Urinary bladder (tissue), 4 donors: ENCODE data around the gene ACE. TPM values are rescaled to one million over a fixed set of nuclear protein-coding genes. Genes with fewer than 3 reads are reported as not detected.

Experiments
- DNase-seq: peaks from one replicate; pipeline ENCODE4 v3.0.0-alpha.2; 2015; ENCODE audit errors: extremely low spot score
- H3K27ac ChIP-seq: one replicate; pipeline ENCODE4 v1.5.1; 2013; ENCODE audit warnings: low read depth, mild to moderate bottlenecking, moderate library complexity
- H3K36me3 ChIP-seq: one replicate; pipeline ENCODE4 v1.6.1; 2013; ENCODE audit warnings: mild to moderate bottlenecking, moderate library complexity; ENCODE audit not compliant: insufficient read depth
- H3K4me1 ChIP-seq: one replicate; pipeline ENCODE4 v1.6.1; 2013; ENCODE audit warnings: mild to moderate bottlenecking, moderate library complexity; ENCODE audit not compliant: insufficient read depth
- H3K4me3 ChIP-seq: one replicate; pipeline ENCODE4 v1.5.1; 2013; ENCODE audit warnings: low read depth, low read length
- WGBS: extraction: QIAGEN DNeasy Blood & Tissue Kit; methylation state at CpG from one replicate; pipeline ENCODE4 v1.1.7; 2013; 5-methylcytosine and 5-hydroxymethylcytosine counted together
- polyA plus RNA-seq: library from polyadenylated mRNA; stranded (reverse); fragments of 200-250 nt; gene quantifications from one replicate; pipeline ENCODE4 v1.2.3, GENCODE V29; 2013
- total RNA-seq: library from RNA; depleted of rRNA; stranded (reverse); fragments of >200 nt; gene quantifications from one replicate; pipeline ENCODE4 v1.2.3, GENCODE V29; 2014
- donor health status: healthy with polysubstance abuse.
- donor health status: healthy.

Gene ACE
- total and polyA plus RNA-seq, 2 donors, result 6.2 to 8.0 TPM

DNA sequence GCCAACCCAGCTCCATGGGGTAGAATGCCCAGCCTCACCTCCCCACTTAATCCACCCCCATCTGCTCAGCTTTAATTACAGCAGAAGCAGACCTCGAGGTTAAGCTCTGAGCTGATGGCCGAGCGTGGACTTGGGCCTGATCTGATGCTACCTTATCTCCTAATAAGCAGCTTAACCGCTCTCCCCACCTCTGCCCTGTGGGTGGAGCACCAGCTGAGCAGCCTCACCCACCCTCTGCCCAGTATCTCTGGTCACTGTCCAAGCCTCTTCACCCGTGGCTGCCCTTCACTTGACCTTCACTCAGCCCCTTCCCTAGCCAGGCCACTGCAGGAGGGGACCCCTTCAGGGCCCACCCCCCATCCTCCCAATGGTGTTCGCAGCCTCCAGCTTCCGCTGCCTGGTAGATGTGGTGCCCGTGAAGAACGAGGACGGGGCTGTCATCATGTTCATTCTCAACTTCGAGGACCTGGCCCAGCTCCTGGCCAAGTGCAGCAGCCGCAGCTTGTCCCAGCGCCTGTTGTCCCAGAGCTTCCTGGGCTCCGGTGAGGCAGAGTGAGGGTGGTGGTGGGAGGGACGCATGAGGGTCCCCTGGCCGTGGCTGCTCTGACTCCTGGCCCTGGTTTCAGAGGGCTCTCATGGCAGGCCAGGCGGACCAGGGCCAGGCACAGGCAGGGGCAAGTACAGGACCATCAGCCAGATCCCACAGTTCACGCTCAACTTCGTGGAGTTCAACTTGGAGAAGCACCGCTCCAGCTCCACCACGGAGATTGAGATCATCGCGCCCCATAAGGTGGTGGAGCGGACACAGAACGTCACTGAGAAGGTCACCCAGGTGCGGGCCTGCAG is 53.1 kb downstream of the ACE start:
- Histone ChIP-seq H3K27ac (no peak overlapping the region), H3K4me1 (no peaks in the 10 kb centered on the region), H3K36me3 (no peaks in the 10 kb centered on the region), H3K4me3 (no peak overlapping the region)
- no peak for DNase-seq
- WGBS, result 80% methylated on average over 26 of the region's 26 CpGs

DNA sequence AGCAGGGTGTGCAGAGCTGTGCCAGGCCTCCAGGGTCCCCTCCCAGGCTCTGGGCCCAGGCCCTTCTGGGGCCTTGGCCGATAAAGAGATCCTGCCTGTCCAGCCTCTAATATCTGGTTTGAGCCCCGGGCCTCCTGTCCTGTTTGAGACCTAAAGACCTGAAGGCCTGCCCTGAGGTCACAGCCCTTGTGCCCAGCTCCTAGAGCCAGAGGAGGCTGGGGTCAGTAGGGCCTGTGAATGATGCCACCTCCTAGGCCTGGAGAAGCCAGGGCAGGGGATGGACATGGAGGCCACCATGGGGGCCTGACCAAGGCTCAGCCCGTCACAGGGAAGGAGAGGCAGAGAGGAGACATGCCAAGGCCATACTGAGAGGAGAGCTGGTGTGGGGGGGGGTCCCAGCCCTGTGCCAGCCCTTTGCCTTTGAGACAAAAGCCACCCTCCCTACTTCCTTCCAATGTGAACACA is 53.7 kb downstream of the ACE start:
- H3K36me3 ChIP-seq, result no peaks in the 10 kb centered on the region
- H3K27ac ChIP-seq, result no peak overlapping the region
- 87% methylated on average over 3 of the region's 3 CpGs for WGBS
- no peak overlapping the region for H3K4me3 ChIP-seq
- DNase-seq, result no peak
- H3K4me1 ChIP-seq, result no peaks in the 10 kb centered on the region

DNA sequence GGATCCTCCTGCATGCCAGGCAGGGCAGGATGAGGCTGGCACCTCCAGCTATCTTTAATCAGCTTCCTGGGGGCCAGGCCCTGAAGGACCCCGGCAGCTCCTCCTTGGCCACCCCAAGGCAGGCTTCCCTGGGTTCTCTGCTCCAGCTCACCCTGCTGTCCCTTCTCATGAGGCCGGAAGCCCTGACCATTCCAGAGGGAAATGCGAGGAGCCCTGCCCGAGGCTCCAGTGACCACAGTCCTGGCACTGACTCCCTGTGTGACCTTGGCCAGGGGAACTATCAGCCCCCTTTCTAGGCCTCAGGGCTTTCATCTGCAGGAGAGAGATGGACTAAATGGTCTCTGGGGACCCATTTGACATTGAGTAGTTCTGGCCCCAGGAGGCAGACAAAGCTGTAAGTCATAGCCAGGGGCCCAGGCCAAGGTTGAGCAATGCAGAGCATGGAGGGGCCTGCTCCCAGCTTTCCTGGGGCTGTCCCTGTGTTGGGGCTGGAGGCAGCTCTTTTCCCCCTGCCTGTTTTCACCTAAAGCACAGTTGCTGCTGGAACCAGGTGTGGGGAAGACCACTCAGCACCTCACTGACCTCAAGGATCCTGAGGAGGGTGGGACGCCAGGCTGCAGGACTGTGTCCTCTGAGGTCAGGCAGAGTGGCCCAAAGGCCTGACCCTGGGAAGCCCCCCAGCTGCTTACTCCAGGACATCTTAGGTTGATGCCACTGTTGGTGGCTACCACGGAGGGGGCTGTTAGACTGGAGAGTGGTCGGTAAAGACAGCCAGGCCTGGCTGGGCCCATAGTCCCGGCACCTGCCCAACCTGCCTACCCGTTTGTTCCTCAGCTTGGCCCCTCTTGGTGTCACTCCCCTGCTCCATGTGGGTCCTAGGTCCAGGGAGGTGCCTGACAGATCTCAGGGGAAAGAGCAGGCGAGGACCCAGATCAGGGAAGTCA is 54.4 kb downstream of the ACE start:
- H3K27ac ChIP-seq, result no peak overlapping the region
- no peak for DNase-seq
- no peak overlapping the region for H3K4me3 ChIP-seq
- 84% methylated on average over 10 of the region's 10 CpGs for WGBS
- no peaks in the 10 kb centered on the region for H3K36me3 ChIP-seq
- H3K4me1 ChIP-seq, result no peaks in the 10 kb centered on the region

DNA sequence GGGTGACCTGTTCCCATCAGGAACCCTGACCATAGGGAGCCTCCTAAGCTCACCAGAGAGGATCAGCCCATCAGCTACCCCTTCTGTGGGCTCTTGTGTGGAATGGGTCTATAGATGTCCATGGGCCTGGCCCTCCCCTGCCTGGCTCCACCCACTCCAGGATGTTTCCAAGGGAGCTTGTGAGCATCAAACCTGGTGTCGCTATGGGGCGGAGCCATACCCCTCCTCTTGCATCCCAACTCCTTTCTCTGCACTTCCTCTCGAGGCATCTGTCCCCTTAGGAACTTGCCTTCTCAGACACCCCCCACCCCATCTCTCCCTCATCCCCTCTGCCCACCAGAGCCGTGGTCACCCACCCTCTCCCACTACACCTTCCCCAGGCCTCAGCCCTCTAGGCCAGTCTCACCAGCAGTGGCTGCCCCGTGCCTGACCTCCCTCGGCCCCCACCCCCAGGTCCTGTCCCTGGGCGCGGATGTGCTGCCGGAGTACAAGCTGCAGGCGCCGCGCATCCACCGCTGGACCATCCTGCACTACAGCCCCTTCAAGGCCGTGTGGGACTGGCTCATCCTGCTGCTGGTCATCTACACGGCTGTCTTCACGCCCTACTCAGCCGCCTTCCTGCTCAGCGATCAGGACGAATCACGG is 56.7 kb downstream of the ACE start:
- Histone ChIP-seq H3K36me3 (no peaks in the 10 kb centered on the region), H3K4me1 (no peaks in the 10 kb centered on the region), H3K27ac (no peak overlapping the region), H3K4me3 (no peak overlapping the region)
- 83% methylated on average over 20 of the region's 20 CpGs for WGBS
- no peak for DNase-seq

DNA sequence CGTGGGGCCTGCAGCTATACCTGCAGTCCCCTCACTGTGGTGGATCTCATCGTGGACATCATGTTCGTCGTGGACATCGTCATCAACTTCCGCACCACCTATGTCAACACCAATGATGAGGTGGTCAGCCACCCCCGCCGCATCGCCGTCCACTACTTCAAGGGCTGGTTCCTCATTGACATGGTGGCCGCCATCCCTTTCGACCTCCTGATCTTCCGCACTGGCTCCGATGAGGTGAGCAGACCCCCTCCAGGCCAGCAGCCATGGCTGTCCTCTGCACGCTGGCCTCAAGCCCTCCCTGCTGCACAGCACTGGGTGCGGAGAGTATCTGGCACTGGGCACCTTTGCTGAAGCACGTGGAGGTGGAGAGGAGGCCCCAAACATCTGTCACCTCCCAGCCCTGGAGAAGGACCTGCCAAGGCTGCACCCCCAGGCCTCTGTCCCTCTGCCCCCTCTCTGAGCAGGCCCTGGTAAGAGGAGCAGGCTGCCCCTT is 57.3 kb downstream of the ACE start:
- Histone ChIP-seq H3K4me3 (no peak overlapping the region), H3K27ac (no peak overlapping the region), H3K36me3 (no peaks in the 10 kb centered on the region), H3K4me1 (no peaks in the 10 kb centered on the region)
- 92% methylated on average over 17 of the region's 17 CpGs for WGBS
- no peak for DNase-seq

DNA sequence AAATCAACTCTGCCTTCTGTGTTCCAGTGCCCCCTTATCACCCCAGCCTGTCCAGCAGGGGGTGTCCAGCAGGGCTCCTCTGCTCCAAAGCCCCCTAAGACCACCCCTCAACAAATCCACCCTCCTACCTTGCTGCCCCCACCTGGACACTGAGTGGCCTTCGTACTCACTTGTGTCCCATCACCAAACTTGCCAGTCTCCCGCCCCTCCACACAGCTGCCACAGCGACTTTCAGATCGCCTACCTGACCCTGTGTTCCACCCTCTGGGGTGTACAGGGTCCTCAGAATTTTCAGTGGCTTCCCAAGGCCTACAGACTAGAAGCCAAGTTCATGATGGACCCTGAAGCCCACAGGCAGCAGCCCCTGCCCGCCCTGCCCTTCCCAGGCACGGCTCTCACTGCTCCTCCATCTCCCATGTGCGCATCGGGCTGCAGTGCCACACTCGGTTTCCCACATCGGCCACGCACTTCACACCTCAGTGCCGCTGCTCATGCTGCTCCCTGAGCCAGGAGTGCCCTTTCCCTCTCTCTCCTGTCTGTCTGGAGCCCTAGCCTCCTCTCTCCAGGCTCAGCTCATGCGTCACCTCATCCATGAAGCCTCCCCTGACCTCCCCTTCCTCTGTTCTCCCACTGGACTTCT is 58.1 kb downstream of the ACE start:
- no peak overlapping the region for H3K4me3 ChIP-seq
- 81% methylated on average over 13 of the region's 13 CpGs for WGBS
- no peak for DNase-seq
- H3K36me3 ChIP-seq, result no peaks in the 10 kb centered on the region
- no peak overlapping the region for H3K27ac ChIP-seq
- no peaks in the 10 kb centered on the region for H3K4me1 ChIP-seq

DNA sequence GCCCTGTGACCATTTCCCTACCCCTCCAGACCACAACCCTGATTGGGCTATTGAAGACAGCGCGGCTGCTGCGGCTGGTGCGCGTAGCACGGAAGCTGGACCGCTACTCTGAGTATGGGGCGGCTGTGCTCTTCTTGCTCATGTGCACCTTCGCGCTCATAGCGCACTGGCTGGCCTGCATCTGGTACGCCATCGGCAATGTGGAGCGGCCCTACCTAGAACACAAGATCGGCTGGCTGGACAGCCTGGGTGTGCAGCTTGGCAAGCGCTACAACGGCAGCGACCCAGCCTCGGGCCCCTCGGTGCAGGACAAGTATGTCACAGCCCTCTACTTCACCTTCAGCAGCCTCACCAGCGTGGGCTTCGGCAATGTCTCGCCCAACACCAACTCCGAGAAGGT is 58.8 kb downstream of the ACE start:
- H3K27ac ChIP-seq, result no peak overlapping the region
- no peak for DNase-seq
- H3K4me1 ChIP-seq, result no peaks in the 10 kb centered on the region
- 95% methylated on average over 24 of the region's 24 CpGs for WGBS
- H3K4me3 ChIP-seq, result no peak overlapping the region
- H3K36me3 ChIP-seq, result no peaks in the 10 kb centered on the region

DNA sequence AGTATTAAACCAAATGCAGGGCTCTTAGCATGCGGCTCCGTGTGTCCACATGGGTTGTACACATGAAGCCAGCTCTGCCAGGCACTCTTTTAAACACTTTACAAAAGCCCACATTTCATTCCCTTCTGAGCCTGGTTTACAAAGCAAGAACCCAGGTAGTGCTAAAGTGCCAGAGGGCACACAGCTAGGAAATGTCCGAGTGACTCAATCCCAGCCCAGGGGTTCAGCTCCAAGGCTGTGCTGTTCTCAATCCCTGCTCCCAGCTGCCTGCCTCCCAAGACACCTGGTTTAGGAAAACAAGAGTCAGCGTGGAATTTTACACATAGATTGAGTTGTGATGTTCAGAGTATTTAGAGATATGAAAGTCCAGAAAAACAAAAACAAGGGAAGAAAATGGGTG is 60.1 kb downstream of the ACE start:
- H3K4me1 ChIP-seq, result no peaks in the 10 kb centered on the region
- WGBS, result 83% methylated on average over 4 of the region's 4 CpGs
- DNase-seq, result no peak
- H3K4me3 ChIP-seq, result no peak overlapping the region
- H3K27ac ChIP-seq, result no peak overlapping the region
- H3K36me3 ChIP-seq, result no peaks in the 10 kb centered on the region

DNA sequence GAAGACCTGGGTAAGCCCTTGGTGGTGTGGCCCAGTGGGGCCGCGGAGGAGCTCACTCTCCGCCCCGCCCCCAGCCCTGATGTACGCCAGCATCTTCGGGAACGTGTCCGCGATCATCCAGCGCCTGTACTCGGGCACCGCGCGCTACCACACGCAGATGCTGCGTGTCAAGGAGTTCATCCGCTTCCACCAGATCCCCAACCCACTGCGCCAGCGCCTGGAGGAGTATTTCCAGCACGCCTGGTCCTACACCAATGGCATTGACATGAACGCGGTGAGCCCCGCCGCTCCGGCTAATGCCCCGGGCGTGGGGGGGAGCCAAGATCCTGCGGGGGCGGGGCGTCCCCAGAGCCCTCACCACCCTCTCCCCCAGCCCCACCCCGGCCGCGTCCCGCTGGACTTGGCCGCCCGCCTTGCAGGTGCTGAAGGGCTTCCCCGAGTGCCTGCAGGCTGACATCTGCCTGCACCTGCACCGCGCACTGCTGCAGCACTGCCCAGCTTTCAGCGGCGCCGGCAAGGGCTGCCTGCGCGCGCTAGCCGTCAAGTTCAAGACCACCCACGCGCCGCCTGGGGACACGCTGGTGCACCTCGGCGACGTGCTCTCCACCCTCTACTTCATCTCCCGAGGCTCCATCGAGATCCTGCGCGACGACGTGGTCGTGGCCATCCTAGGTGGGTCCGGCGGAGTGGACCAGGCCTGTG is 61.3 kb downstream of the ACE start:
- DNase-seq, result no peak
- Histone ChIP-seq H3K36me3 (no peaks in the 10 kb centered on the region), H3K27ac (no peak overlapping the region), H3K4me3 (peak overlapping the region; percentile 4), H3K4me1 (no peaks in the 10 kb centered on the region)
- 4% methylated on average over 62 of the region's 62 CpGs for WGBS

DNA sequence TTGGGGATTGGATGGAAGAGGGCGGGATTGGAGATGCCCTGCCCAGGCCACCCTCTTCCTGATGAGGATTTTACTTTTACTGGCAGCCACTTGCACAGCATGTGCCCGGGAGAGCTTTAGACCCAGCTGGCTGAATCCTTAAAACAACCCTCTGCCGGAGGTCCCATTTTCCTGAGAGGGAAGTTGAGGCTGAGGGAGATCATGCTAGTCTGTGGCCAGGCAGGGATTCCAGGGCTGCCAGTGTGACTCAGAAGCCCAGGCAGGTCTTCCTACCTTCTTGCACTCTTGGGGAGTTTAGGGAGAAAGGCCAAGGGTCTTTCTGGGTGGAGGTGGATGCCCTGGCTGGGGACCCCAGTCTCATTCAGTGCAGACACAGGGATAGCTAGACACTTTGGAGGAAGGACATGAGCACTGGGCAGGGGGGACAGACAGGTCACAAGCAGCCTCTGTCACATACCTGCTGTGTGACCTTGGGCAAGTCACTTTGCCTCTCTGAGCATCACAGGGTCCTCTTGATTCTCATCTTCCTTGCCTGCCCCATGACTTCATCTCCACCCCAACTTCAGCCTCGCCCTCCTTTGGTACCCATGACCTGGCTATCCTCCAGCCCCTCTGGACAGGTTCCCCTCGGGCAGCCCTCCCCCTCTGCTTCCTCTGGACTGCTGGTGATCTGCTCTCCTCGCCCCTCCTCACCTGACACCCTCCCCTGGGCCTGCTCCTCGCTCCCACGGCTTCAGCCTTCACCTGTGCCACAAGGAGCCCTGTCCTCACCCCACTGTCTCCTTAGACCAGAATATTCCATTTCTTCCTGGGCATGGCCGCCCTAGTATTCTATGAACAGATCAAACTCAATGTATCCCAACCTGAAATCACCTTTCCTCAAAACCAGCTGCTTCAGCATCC is 62.1 kb downstream of the ACE start:
- Histone ChIP-seq H3K27ac (no peak overlapping the region), H3K4me3 (no peak overlapping the region), H3K4me1 (no peaks in the 10 kb centered on the region), H3K36me3 (no peaks in the 10 kb centered on the region)
- DNase-seq, result no peak
- 69% methylated on average over 9 of the region's 9 CpGs for WGBS

DNA sequence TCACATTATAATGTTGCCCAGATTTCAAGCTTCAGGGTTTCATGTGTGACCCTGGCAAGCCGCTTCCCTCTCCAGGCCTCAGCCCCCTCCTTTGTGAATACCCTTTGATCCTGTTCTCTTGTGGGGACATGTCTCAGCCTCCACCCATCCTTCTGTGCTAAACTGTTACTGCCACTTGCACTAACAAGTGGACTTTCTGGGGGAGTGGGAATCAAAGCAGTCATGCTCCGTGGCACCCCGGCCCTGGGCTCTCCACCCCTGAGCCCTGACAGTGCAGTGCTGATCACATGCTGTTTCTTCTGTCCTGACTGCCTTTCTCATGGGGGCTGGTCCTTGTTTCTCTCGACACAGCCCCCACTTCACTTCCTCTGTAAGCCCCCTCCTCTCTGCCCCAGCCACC is 63.7 kb downstream of the ACE start:
- Histone ChIP-seq H3K36me3 (no peaks in the 10 kb centered on the region), H3K4me1 (no peaks in the 10 kb centered on the region), H3K4me3 (no peak overlapping the region), H3K27ac (no peak overlapping the region)
- no peak for DNase-seq
- WGBS, result 60% methylated on average over 4 of the region's 4 CpGs

DNA sequence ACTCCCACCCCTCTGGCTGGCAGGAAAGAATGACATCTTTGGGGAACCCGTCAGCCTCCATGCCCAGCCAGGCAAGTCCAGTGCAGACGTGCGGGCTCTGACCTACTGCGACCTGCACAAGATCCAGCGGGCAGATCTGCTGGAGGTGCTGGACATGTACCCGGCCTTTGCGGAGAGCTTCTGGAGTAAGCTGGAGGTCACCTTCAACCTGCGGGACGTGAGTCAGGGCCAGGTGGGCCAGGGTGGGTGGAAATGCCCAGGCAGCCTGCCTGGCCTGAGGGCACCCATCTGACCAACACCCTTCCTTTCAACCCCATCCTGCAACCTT is 65.3 kb downstream of the ACE start:
- H3K4me3 ChIP-seq, result no peak overlapping the region
- no peaks in the 10 kb centered on the region for H3K36me3 ChIP-seq
- no peaks in the 10 kb centered on the region for H3K4me1 ChIP-seq
- no peak for DNase-seq
- H3K27ac ChIP-seq, result no peak overlapping the region
- WGBS, result 93% methylated on average over 9 of the region's 9 CpGs
